Muscle layer of duodenum (tissue), 2 donors: Measurements from ENCODE around the gene DPP6.

ENCODE experiments used
- H3K27ac ChIP-seq: one replicate; pipeline ENCODE4 v1.7.0; 2013; ENCODE audit warnings: mild to moderate bottlenecking, low read length
- H3K27me3 ChIP-seq: one replicate; pipeline ENCODE4 v1.7.0; 2013; ENCODE audit warnings: low read depth, mild to moderate bottlenecking, control low read depth, low read length
- H3K36me3 ChIP-seq, 2 donors: one replicate each; pipeline ENCODE4 v1.7.0; 2013; ENCODE audit warnings: low read length in 2 of 2, control low read depth in 1 of 2, mild to moderate bottlenecking in 1 of 2; ENCODE audit not compliant: insufficient read depth in 2 of 2, control insufficient read depth in 1 of 2
- H3K4me1 ChIP-seq, 2 donors: one replicate each; pipeline ENCODE4 v1.7.0; 2013; ENCODE audit warnings: low read length in 2 of 2, mild to moderate bottlenecking in 2 of 2, control low read depth in 1 of 2, moderate library complexity in 1 of 2; ENCODE audit not compliant: insufficient read depth in 2 of 2, control insufficient read depth in 1 of 2
- H3K4me3 ChIP-seq, 2 donors: one replicate each; pipeline ENCODE4 v1.7.0; 2013; ENCODE audit warnings: low read length in 2 of 2, low read depth in 1 of 2, mild to moderate bottlenecking in 1 of 2
- H3K9me3 ChIP-seq, 2 donors: one replicate each; pipeline ENCODE4 v1.7.0; 2013; ENCODE audit warnings: low read length in 2 of 2, control low read depth in 1 of 2, mild to moderate bottlenecking in 1 of 2; ENCODE audit not compliant: control insufficient read depth in 1 of 2
- donor health status: healthy.

DPP6 gene

DNA sequence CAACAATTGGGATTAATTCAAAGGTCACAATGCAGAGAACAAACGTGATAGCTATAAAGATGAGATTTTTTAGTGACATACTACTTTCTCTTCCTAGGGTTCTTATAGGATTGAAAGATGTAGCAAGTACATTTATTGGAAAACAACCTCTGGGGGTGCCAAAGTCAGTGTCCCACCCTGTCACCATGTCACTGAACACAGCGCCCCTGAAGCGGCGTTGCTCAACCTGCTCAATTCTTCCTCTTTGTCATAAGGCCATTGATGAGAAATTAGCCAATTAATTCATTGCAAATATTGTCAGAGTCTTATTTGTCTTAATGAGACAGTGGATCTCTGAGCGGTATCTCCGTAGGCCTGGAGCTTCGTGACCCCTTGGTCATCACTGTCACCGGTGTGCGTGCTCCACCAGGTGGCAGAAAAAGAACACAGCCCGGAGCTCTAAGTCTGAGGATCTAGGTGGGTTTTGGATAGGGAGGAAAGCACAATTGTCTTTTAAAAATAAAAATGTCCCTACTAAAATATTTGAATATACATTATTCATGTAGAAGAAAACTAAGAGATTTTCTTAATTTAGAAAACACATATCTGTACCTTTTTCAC lies 588.2 kb downstream of the DPP6 start:
- Histone ChIP-seq H3K9me3 (peaks cover 0 to 3% of the 10 kb centered on the region in 2 donors), H3K4me1 (no peaks in the 10 kb centered on the region), H3K36me3 (no peaks in the 10 kb centered on the region), H3K4me3 (no peak overlapping the region), H3K27ac (no peak overlapping the region), H3K27me3 (no peaks in the 10 kb centered on the region)

DNA sequence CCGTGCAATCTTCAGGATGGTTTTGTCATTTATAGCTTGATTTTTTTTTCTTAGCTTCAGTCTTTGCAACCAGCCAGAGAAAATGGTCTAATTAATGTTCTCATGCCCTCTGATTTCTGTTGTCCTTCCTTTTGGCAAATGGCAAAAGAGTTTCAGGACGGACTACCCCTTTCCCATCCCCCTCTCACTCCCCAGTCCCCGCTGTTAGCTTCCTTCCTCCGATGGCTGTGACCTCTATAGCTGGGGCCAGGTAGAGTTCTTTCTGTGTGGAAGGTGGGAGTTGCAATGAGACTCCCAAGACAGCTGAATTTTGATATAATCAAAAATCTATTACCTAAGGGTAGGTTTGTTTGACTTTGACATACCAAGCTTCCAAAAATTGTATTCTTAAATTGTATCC lies 588.7 kb downstream of the DPP6 start:
- H3K4me3 ChIP-seq = no peak overlapping the region
- H3K36me3 ChIP-seq = no peaks in the 10 kb centered on the region
- H3K27ac ChIP-seq = no peak overlapping the region
- H3K9me3 ChIP-seq = no peaks in the 10 kb centered on the region
- no peaks in the 10 kb centered on the region for H3K27me3 ChIP-seq
- no peaks in the 10 kb centered on the region for H3K4me1 ChIP-seq

- no peak overlapping the region for H3K4me3 ChIP-seq
- no peaks in the 10 kb centered on the region for H3K9me3 ChIP-seq
- no peaks in the 10 kb centered on the region for H3K27me3 ChIP-seq
- H3K36me3 ChIP-seq = no peaks in the 10 kb centered on the region
- H3K4me1 ChIP-seq = no peaks in the 10 kb centered on the region
- no peak overlapping the region for H3K27ac ChIP-seq
Measured at GRCh38 chr7:154644366-154644765, 592.2 kb downstream of the DPP6 start.

DNA sequence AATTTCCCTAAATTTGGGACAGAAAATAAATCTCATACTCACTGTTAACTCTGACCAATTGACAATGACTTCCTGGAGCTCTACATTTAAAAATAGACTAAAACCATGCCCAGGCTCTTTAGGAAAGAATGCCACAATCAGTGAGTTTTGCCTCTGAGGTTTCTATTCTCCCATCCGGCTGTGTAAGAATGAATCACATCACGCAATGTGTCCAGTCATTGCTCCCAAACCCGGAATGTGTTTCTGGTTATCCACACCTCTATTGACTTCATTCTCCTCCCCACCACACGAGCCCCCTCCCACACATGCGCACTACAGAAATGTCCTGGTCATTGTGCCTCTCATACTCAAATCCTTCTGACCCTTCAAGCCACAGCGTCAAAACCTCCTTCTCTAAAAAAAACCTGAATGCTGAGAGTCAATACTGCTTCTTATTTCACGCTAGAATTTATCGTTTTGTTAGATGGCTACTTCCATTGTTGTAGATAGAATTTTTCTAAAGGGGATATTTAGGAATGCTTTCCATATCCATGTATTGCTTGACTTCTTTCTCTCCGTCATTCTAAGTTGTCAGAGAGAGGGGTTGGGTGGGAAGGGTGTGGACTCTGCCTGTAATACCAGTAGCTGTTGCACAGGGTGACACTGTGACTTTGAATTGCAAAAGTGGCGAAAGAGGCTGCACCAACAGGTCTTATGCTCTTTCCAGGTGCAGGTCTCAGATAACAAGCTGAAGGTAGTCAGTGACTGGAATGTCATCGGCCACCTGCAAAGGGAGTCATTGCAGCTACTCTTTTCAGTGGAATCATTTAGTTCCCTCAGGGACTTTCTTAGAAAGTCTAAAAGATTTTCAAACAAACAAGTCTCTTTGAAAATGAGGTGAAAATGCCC lies 594.2 kb downstream of the DPP6 start:
- no peaks in the 10 kb centered on the region for H3K27me3 ChIP-seq
- no peaks in the 10 kb centered on the region for H3K36me3 ChIP-seq
- H3K9me3 ChIP-seq = peaks cover 0 to 4% of the 10 kb centered on the region in 2 donors
- H3K4me1 ChIP-seq = no peaks in the 10 kb centered on the region
- H3K27ac ChIP-seq = no peak overlapping the region
- no peak overlapping the region for H3K4me3 ChIP-seq

- H3K4me3 ChIP-seq = no peak overlapping the region
- no peaks in the 10 kb centered on the region for H3K27me3 ChIP-seq
- no peaks in the 10 kb centered on the region for H3K4me1 ChIP-seq
- no peak overlapping the region for H3K27ac ChIP-seq
- peaks cover 0 to 4% of the 10 kb centered on the region in 2 donors for H3K9me3 ChIP-seq
- no peaks in the 10 kb centered on the region for H3K36me3 ChIP-seq
Measured at GRCh38 chr7:154647625-154648024, 595.4 kb downstream of the DPP6 start.

DNA sequence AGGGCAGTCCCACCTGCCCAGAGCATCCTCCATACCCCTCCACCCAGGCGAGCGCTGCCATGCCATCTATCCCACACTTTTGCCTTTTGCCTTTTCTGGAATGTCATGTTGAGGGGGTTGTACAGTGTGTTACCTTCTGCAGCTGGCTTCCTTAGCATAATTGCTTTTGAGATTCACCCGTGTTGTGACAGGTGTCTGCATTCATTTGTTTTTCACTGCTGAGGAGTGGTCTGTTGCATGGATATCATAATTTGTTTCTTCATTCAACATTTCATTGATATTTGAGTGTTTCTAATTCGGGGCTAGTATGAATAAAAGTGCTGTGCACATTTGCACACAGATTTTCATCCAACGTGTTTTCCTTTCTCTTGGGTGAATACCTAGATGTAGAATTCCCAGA lies 596.8 kb downstream of the DPP6 start:
- Histone ChIP-seq H3K36me3 (no peaks in the 10 kb centered on the region), H3K9me3 (peaks cover 0 to 4% of the 10 kb centered on the region in 2 donors), H3K27ac (no peak overlapping the region), H3K4me3 (no peak overlapping the region), H3K4me1 (no peaks in the 10 kb centered on the region), H3K27me3 (no peaks in the 10 kb centered on the region)

GRCh38 chr7:154649434-154649833 lies 597.2 kb downstream of the DPP6 start:
- no peaks in the 10 kb centered on the region for H3K4me1 ChIP-seq
- no peaks in the 10 kb centered on the region for H3K27me3 ChIP-seq
- H3K9me3 ChIP-seq = peaks cover 0 to 4% of the 10 kb centered on the region in 2 donors
- H3K36me3 ChIP-seq = no peaks in the 10 kb centered on the region
- no peak overlapping the region for H3K27ac ChIP-seq
- H3K4me3 ChIP-seq = no peak overlapping the region

- peaks cover 0 to 4% of the 10 kb centered on the region in 2 donors for H3K9me3 ChIP-seq
- H3K36me3 ChIP-seq = no peaks in the 10 kb centered on the region
- no peaks in the 10 kb centered on the region for H3K4me1 ChIP-seq
- H3K27ac ChIP-seq = no peak overlapping the region
- no peaks in the 10 kb centered on the region for H3K27me3 ChIP-seq
- no peak overlapping the region for H3K4me3 ChIP-seq
Measured at GRCh38 chr7:154650275-154650674, 598.1 kb downstream of the DPP6 start.

- Histone ChIP-seq H3K27ac (no peak overlapping the region), H3K27me3 (no peaks in the 10 kb centered on the region), H3K4me1 (no peaks in the 10 kb centered on the region), H3K36me3 (no peaks in the 10 kb centered on the region), H3K9me3 (peaks cover 0 to 4% of the 10 kb centered on the region in 2 donors), H3K4me3 (no peak overlapping the region)
Measured at GRCh38 chr7:154651501-154651900, 599.3 kb downstream of the DPP6 start.

- Histone ChIP-seq H3K27me3 (no peaks in the 10 kb centered on the region), H3K36me3 (no peaks in the 10 kb centered on the region), H3K27ac (no peak overlapping the region)
Measured at GRCh38 chr7:154652564-154652963, 600.4 kb downstream of the DPP6 start.

GRCh38 chr7:154653281-154653680 lies 601.1 kb downstream of the DPP6 start:
- Histone ChIP-seq H3K4me1 (no peaks in the 10 kb centered on the region), H3K4me3 (no peak overlapping the region), H3K27ac (no peak overlapping the region), H3K27me3 (no peaks in the 10 kb centered on the region), H3K36me3 (no peaks in the 10 kb centered on the region), H3K9me3 (peaks cover 0 to 4% of the 10 kb centered on the region in 2 donors)

More at GRCh38 chr7:154652564-154652963, 600.4 kb downstream of the DPP6 start:
- Histone ChIP-seq H3K4me3 (no peak overlapping the region), H3K9me3 (peaks cover 0 to 4% of the 10 kb centered on the region in 2 donors), H3K4me1 (no peaks in the 10 kb centered on the region)
